ENCODE results near the gene HDAC4. TPM values are rescaled to one million over a fixed set of nuclear protein-coding genes. Genes with fewer than 3 reads are reported as not detected.

Gene HDAC4
- total RNA-seq, 1 experiment from 2014 or later, result 61.5 TPM

DNA sequence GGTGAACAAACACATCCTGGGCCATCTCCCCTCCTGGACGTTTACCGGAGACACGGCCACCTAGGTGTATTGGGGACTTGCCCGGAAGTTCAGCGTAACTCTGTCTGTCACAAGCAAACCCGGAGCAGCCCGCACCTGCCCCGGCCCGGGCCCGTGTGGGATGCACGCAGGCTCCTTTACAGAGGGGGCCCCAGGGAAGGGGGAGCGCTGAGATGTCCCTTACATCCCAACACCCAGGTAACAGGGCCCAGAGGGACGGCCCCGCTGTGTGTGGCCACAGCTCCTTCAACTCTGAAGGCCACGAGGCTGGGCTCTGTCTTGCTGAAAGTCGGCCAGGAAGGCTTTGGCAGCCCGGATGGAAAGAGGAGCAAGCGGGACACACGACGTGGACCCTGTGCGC is 340.1 kb downstream of the HDAC4 start:
- Histone ChIP-seq H3K36me3 (ENCODE audit: low read depth) (no peaks in the 10 kb centered on the region), H3K79me2 (ENCODE audit: low read depth) (no peaks in the 10 kb centered on the region), H3F3A (ENCODE audit: insufficient read depth, low read depth) (no peaks in the 10 kb centered on the region), H3K9me3 (ENCODE audit: insufficient read depth, low read depth) (no peaks in the 10 kb centered on the region), H4K20me1 (ENCODE audit: insufficient read depth) (no peaks in the 10 kb centered on the region), H3K27ac (no peak overlapping the region), H2AFZ (no peak overlapping the region), H3K4me2 (no peak overlapping the region), H3K27me3 (ENCODE audit: insufficient read depth, low read depth) (no peaks in the 10 kb centered on the region), H3K4me3 (no peak overlapping the region), H3K4me1 (replicated peaks; ENCODE audit: insufficient read depth) (no peaks in the 10 kb centered on the region), H3K9me2 (ENCODE audit: insufficient read depth) (no peaks in the 10 kb centered on the region)
- CTCF ChIA-PET, result no interaction called here
- DNase-seq, result no peak
- POLR2A ChIA-PET (ENCODE audit: unreplicated experiment), result no interaction called here
- intact Hi-C loops (cut with micrococcal nuclease; ENCODE audit: unreplicated experiment), result no loop called here
- TF ChIP-seq, protein P1, sequence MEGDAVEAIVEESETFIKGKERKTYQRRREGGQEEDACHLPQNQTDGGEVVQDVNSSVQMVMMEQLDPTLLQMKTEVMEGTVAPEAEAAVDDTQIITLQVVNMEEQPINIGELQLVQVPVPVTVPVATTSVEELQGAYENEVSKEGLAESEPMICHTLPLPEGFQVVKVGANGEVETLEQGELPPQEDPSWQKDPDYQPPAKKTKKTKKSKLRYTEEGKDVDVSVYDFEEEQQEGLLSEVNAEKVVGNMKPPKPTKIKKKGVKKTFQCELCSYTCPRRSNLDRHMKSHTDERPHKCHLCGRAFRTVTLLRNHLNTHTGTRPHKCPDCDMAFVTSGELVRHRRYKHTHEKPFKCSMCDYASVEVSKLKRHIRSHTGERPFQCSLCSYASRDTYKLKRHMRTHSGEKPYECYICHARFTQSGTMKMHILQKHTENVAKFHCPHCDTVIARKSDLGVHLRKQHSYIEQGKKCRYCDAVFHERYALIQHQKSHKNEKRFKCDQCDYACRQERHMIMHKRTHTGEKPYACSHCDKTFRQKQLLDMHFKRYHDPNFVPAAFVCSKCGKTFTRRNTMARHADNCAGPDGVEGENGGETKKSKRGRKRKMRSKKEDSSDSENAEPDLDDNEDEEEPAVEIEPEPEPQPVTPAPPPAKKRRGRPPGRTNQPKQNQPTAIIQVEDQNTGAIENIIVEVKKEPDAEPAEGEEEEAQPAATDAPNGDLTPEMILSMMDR (conservative IDR thresholded peaks at IDR 0.05), result no peak
- no peak for TF ChIP-seq EZH2 (IDR thresholded peaks at IDR 0.05; ENCODE audit: low read depth)
- no TSS peak for BruUV-seq (replicated peaks)

DNA sequence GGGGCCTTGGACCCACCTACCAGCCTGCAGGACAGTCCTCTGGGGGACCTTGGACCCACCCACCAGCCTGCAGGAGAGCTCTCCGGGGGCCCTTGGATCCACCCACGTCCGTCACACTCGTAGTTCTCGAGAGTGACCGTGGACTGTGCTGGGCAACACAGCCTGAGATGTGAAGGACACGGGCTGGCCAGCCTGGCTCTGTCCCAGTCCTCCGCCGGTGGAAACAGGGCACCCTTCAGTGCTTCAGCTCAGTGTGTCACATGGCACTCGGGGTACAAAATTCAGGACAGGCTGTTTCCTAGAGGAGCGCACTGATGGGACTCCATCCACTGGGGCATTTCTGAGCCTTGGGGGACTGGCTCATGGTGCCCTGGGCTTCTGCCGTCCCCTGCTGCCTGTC is 341.0 kb downstream of the HDAC4 start:
- H3K9me3 ChIP-seq (ENCODE audit: insufficient read depth, low read depth), result no peaks in the 10 kb centered on the region
- no peaks in the 10 kb centered on the region for H3K79me2 ChIP-seq (ENCODE audit: low read depth)
- H4K20me1 ChIP-seq (ENCODE audit: insufficient read depth), result no peaks in the 10 kb centered on the region
- TF ChIP-seq, protein P1 (conservative IDR thresholded peaks at IDR 0.05), result no peak
- TF ChIP-seq EZH2 (IDR thresholded peaks at IDR 0.05; ENCODE audit: low read depth), result no peak
- H3K27ac ChIP-seq, result no peak overlapping the region
- POLR2A ChIA-PET (ENCODE audit: unreplicated experiment), result no interaction called here
- no TSS peak for BruUV-seq (replicated peaks)
- H3K4me2 ChIP-seq, result no peak overlapping the region
- H3F3A ChIP-seq (ENCODE audit: insufficient read depth, low read depth), result no peaks in the 10 kb centered on the region
- H3K4me1 ChIP-seq (replicated peaks; ENCODE audit: insufficient read depth), result no peaks in the 10 kb centered on the region
- intact Hi-C loops (cut with micrococcal nuclease; ENCODE audit: unreplicated experiment), result no loop called here
- no peaks in the 10 kb centered on the region for H3K36me3 ChIP-seq (ENCODE audit: low read depth)
- CTCF ChIA-PET, result no interaction called here
- H3K9me2 ChIP-seq (ENCODE audit: insufficient read depth), result no peaks in the 10 kb centered on the region
- no peaks in the 10 kb centered on the region for H3K27me3 ChIP-seq (ENCODE audit: insufficient read depth, low read depth)
- no peak overlapping the region for H2AFZ ChIP-seq
- no peak for DNase-seq
- no peak overlapping the region for H3K4me3 ChIP-seq

DNA sequence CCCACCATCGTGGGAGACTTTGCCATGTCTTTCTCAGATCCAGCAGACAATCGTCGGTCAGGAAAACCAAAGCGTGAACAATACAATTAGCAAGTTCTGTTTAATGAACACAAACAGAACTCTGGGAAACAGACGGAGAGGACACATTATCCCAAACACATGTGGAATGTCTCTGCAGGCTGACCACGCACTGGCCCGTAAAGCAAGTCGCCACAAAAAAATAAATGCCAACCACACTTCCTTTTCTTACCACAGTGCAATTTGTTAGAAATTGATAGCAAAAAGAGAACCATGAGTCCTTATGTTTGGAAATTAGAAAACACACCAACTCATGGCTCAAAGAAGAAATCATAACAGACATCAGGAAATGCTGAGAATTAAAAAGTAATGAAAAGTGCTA is 342.1 kb downstream of the HDAC4 start:
- intact Hi-C loops (cut with micrococcal nuclease; ENCODE audit: unreplicated experiment), result no loop called here
- Histone ChIP-seq H3K4me1 (replicated peaks; ENCODE audit: insufficient read depth) (no peaks in the 10 kb centered on the region), H2AFZ (no peak overlapping the region), H4K20me1 (ENCODE audit: insufficient read depth) (no peaks in the 10 kb centered on the region), H3K27ac (no peak overlapping the region), H3K4me2 (no peak overlapping the region), H3K27me3 (ENCODE audit: insufficient read depth, low read depth) (no peaks in the 10 kb centered on the region), H3K9me2 (ENCODE audit: insufficient read depth) (no peaks in the 10 kb centered on the region), H3K9me3 (ENCODE audit: insufficient read depth, low read depth) (no peaks in the 10 kb centered on the region), H3F3A (ENCODE audit: insufficient read depth, low read depth) (no peaks in the 10 kb centered on the region), H3K36me3 (ENCODE audit: low read depth) (no peaks in the 10 kb centered on the region), H3K4me3 (no peak overlapping the region), H3K79me2 (ENCODE audit: low read depth) (no peaks in the 10 kb centered on the region)
- no peak for DNase-seq
- ChIA-PET POLR2A (ENCODE audit: unreplicated experiment) (no interaction called here), CTCF (interaction anchor here (0.8 kb wide), 1 partner anchor 28 kb away, joined by 4 read pairs; no protein-coding TSS in a partner anchor)
- BruUV-seq (replicated peaks), result no TSS peak
- TF ChIP-seq EZH2 (IDR thresholded peaks at IDR 0.05; ENCODE audit: low read depth), result no peak
- TF ChIP-seq, protein P1 (conservative IDR thresholded peaks at IDR 0.05), result no peak
